Measurements from ENCODE around the gene ACTBL2.
"Not testable (repeated sequence)": the region's sequence is repeated elsewhere in the genome, so short reads cannot be mapped to it uniquely, and the experiment has no call there.

Gene ACTBL2

GRCh38 chr5:57494104-57495098 is 11.8 kb upstream of the ACTBL2 start:
- no peak for DNase-seq

- no peak for DNase-seq
These were observed 10.4 kb upstream of the ACTBL2 start for GRCh38 chr5:57493034-57493433.

GRCh38 chr5:57492632-57493031 is 10.0 kb upstream of the ACTBL2 start:
- no peak for DNase-seq

- no peak for DNase-seq
These were observed 8.9 kb upstream of the ACTBL2 start for GRCh38 chr5:57491369-57491965.

GRCh38 chr5:57488215-57488955 is 5.8 kb upstream of the ACTBL2 start:
- no peak for DNase-seq

- no peak for DNase-seq
These were observed 3.5 kb upstream of the ACTBL2 start for GRCh38 chr5:57486027-57486602.

- no peak for DNase-seq
These were observed 3.8 kb downstream of the ACTBL2 start for GRCh38 chr5:57478826-57479225.

- DNase-seq: no peak
These were observed 6.0 kb downstream of the ACTBL2 start for GRCh38 chr5:57476601-57477056.

GRCh38 chr5:57470339-57470738 is 12.3 kb downstream of the ACTBL2 start:
- DNase-seq: no peak

- no peak for DNase-seq
These were observed 14.0 kb downstream of the ACTBL2 start for GRCh38 chr5:57468481-57469163.

GRCh38 chr5:57466544-57466943 is 16.1 kb downstream of the ACTBL2 start:
- DNase-seq: no peak

- not testable (repeated sequence) for DNase-seq
These were observed 22.6 kb downstream of the ACTBL2 start for GRCh38 chr5:57460056-57460455.

- DNase-seq: no peak
These were observed 24.2 kb downstream of the ACTBL2 start for GRCh38 chr5:57458443-57458842.

GRCh38 chr5:57456531-57457135 is 26.0 kb downstream of the ACTBL2 start:
- DNase-seq: no peak

- no peak for DNase-seq
These were observed 26.8 kb downstream of the ACTBL2 start for GRCh38 chr5:57455511-57456455.

GRCh38 chr5:57454896-57455295 is 27.7 kb downstream of the ACTBL2 start:
- DNase-seq: no peak

- no peak for DNase-seq
These were observed 28.9 kb downstream of the ACTBL2 start for GRCh38 chr5:57453728-57454127.

GRCh38 chr5:57452885-57453284 is 29.7 kb downstream of the ACTBL2 start:
- DNase-seq: no peak
